Psoas muscle (tissue), 8 donors: ENCODE measurements around the gene CEP63. TPM values are rescaled to one million over a fixed set of nuclear protein-coding genes. Genes with fewer than 3 reads are reported as not detected.

Experiments
- ATAC-seq, 4 donors: fragments of 200-7000 bp; cut with Tn5 transposase; one replicate each; pipeline ENCODE4 v1.9.1; 2020; ENCODE audit warnings: moderate library complexity in 3 of 4, mild to moderate bottlenecking in 2 of 4
- DNase-seq, 2 donors: peaks; one replicate each; pipeline ENCODE4 v3.0.0-alpha.2; 2020
- H3K27ac ChIP-seq: fragments of 200-600 bp; one replicate; pipeline ENCODE4 v1.8.0; 2022
- H3K27me3 ChIP-seq, 3 donors: fragments of 200-600 bp in 1 of 3; one replicate each; pipeline versions ENCODE4 v1.6.1 to v1.8.0; 2013 to 2022; ENCODE audit warnings: low read length in 2 of 3, mild to moderate bottlenecking in 2 of 3, moderate library complexity in 1 of 3; ENCODE audit not compliant: insufficient read depth in 3 of 3
- H3K36me3 ChIP-seq, 2 donors: fragments of 200-600 bp in 1 of 2; one replicate each; pipeline versions ENCODE4 v1.6.1 to v1.8.0; 2013 to 2022; ENCODE audit warnings: low read depth in 1 of 2, mild to moderate bottlenecking in 1 of 2, moderate library complexity in 1 of 2; ENCODE audit not compliant: insufficient read depth in 1 of 2
- H3K4me1 ChIP-seq: fragments of 200-600 bp; one replicate; pipeline ENCODE4 v1.8.0; 2022
- H3K4me3 ChIP-seq: fragments of 200-600 bp; one replicate; pipeline ENCODE4 v1.8.0; 2022; ENCODE audit warnings: mild to moderate bottlenecking
- H3K9me3 ChIP-seq: fragments of 200-600 bp; one replicate; pipeline ENCODE4 v1.8.0; 2022
- WGBS, 3 donors: extraction: QIAGEN DNeasy Blood & Tissue Kit; methylation state at CpG; one replicate each; pipeline versions ENCODE4 v1.1.6 to v1.1.7; 2013; 5-methylcytosine and 5-hydroxymethylcytosine counted together
- intact Hi-C, 2 donors: fragments of 100-400 bp; cut with DNase I; formaldehyde crosslinking; loops; one replicate each; pipeline versions ENCODE4 v1.11.0 to v1.14.2; 2022
- polyA plus RNA-seq, 3 donors: library from polyadenylated mRNA; stranded (reverse); fragments of 200-250 nt; gene quantifications; one replicate each; pipeline ENCODE4 v1.2.3, GENCODE V29; 2013
- total RNA-seq, 4 donors: library from RNA; stranded (reverse); fragmentation: NEBNext Ultra II Directional in 2 of 4; extraction: Animal tissue kit (Norgen Biotek cat#: 25700) in 2 of 4; gene quantifications; one replicate each; pipeline versions ENCODE4 v1.2.1 to v1.2.4, GENCODE V29; 2021 to 2023
- TF ChIP-seq, protein P1 (sequence below): fragments of 200-600 bp; IDR thresholded peaks from one replicate; pipeline ENCODE4 v1.8.0; 2022; ENCODE audit warnings: antibody characterized with exemption
- donor health status: healthy with polysubstance abuse.
- donor health status: DM: no; HTN: no; CAD: no; lungs with moderate emphysema.
- donor health status: Bipolar disorder and iron deficiency.
- donor health status: healthy.
- donor health status: DM: yes; HTN: yes; CAD: no.
- donor health status: DM: no; HTN: no; CAD: no.
- donor health status: DM: no; HTN: no; CAD: no.
- donor health status: DM: yes; HTN: yes; CAD: no.

Gene CEP63
- total and polyA plus RNA-seq, 7 donors: 26.5 to 51.3 (median 30.3) TPM

DNA sequence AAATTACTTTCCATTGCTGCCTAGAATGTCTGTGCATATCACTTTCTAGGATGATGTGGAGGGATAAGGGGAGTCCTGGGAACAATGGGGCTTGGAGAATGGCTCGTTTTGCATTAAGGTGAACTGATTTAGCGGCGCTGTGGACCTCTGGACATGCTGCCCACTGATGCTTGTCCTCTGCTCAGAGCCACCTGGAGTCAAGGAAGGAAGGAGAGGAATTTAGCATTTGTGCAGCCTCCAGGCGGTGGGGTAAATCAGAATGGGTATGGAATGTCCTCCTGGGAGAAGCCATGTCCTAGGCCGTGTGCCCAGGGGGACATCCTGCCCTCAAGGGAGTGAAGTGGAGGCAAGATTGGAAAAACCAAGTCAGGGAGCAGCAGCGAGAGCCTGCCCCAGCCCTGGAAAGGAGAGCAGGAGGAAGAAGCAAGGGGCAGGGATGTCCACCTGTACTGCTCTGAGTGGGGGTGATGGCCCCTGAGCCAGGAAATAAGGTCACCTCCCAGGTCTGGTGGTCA is 127.2 kb downstream of the CEP63 start:
- WGBS, 3 donors: 49 to 67% (median 59%) methylated on average over 6 of the region's 6 CpGs
- ATAC-seq (peak in 2 of 4 donors; percentile 27 to 39), DNase-seq (no peak)
- H3K4me3 ChIP-seq: no peak overlapping the region
- H3K4me1 ChIP-seq: peaks cover 12% of the 10 kb centered on the region
- peaks cover 0 to 23% of the 10 kb centered on the region in 2 donors for H3K36me3 ChIP-seq
- TF ChIP-seq, protein P1, sequence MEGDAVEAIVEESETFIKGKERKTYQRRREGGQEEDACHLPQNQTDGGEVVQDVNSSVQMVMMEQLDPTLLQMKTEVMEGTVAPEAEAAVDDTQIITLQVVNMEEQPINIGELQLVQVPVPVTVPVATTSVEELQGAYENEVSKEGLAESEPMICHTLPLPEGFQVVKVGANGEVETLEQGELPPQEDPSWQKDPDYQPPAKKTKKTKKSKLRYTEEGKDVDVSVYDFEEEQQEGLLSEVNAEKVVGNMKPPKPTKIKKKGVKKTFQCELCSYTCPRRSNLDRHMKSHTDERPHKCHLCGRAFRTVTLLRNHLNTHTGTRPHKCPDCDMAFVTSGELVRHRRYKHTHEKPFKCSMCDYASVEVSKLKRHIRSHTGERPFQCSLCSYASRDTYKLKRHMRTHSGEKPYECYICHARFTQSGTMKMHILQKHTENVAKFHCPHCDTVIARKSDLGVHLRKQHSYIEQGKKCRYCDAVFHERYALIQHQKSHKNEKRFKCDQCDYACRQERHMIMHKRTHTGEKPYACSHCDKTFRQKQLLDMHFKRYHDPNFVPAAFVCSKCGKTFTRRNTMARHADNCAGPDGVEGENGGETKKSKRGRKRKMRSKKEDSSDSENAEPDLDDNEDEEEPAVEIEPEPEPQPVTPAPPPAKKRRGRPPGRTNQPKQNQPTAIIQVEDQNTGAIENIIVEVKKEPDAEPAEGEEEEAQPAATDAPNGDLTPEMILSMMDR: no peak
- no peaks in the 10 kb centered on the region for H3K9me3 ChIP-seq
- no peak overlapping the region for H3K27ac ChIP-seq
- intact Hi-C loops: no loop called here
- H3K27me3 ChIP-seq: no peaks in the 10 kb centered on the region

DNA sequence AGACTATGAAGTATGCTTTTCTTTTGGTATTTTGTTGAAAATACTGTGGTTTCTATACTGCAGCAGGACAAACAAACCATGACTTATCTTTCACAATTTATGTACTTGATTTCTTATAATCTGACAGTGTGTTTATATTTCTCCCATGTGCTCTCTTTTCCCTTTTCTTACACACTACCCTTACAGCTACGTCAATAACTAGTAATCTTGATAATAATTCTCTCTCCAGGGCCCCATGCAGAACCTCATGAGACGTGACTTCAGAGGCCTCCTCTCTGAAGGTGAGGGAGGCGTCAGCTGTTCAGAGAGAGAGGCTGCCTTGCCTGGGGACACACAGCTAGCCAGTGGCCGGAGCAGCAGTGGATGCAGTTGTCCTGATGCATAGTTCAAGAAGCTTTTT is 129.1 kb downstream of the CEP63 start:
- DNase-seq (no peak), ATAC-seq (no peak)
- H3K36me3 ChIP-seq: peaks cover 0 to 40% of the 10 kb centered on the region in 2 donors
- peaks cover 12% of the 10 kb centered on the region for H3K4me1 ChIP-seq
- H3K4me3 ChIP-seq: no peak overlapping the region
- H3K27ac ChIP-seq: no peak overlapping the region
- H3K27me3 ChIP-seq: no peaks in the 10 kb centered on the region
- intact Hi-C loops: no loop called here
- no peaks in the 10 kb centered on the region for H3K9me3 ChIP-seq
- 92 to 93% (median 92%) methylated on average over 4 of the region's 4 CpGs for WGBS, 3 donors
- TF ChIP-seq, protein P1: no peak

DNA sequence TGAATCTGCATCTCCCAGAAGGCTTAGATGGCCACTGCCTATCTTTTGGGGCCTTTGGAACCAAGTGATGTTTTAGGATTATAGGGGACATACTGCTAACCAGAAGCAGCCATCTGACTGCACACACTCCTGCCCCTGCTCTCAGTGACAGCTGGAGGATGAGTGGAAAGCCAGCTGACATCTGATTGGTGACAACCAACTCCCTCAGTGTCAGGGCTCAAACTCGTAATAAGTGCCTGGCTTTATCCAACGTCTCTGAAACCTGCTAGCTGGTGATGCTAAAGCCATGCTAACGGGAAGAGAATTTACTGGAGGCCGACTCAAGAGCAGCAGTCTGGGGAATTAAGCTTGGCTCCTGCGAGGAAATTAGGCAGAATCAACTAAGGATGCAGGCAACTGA is 129.9 kb downstream of the CEP63 start:
- DNase-seq (no peak), ATAC-seq (no peak)
- Histone ChIP-seq H3K36me3 (peaks cover 0 to 40% of the 10 kb centered on the region in 2 donors), H3K4me1 (peaks cover 12% of the 10 kb centered on the region), H3K27me3 (no peaks in the 10 kb centered on the region), H3K4me3 (no peak overlapping the region), H3K27ac (no peak overlapping the region), H3K9me3 (no peaks in the 10 kb centered on the region)
- TF ChIP-seq, protein P1: no peak
- WGBS, 3 donors: 65 to 76% (median 71%) methylated on average over 5 of the region's 5 CpGs
- intact Hi-C loops: no loop called here

DNA sequence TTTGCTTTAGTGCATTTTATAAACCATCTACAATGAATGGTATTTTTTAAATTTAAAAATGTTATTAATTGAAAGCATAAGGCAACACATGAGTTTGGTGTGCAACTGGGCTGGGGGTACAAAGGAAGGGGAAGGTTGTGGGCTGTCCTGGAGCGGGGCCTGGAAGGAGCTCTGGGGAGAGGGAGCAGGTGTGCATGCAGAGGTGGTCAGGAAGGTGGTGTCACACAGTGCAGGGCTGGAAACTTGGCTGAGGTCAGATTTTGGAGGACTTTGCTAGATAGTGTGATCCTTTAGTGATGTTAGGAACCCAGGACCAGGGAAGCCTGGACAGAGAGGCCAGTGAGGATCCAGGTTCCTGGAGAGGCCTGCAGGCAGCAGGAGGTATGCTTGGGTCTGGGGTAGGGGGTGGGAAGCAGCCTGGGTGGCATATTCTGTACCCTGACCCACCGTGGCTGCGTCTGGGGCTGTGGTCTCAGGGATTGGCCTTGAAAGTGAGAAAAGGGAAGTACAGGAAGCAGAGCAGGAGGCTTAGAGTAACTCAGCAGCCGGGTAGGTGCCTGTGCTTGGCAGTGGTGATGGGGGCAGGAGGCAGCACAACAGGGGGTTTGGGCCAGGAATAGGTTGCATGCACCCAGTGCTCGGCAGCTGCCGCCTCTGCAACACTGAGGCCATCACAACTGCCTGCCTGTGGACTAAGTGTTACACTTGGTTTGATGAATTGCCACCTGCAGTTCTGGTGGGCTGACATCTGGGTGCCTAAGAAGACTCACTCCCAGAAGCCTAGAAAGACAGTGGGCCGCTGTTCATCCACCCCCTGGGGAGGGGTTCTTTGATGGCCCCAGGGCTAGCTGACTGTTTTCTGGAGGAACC is 132.0 kb downstream of the CEP63 start:
- WGBS, 3 donors: 67 to 78% (median 73%) methylated on average over 7 of the region's 7 CpGs
- no peak for ATAC-seq

More for the DNA sequence above, 132.0 kb downstream of the CEP63 start:
- no peak for DNase-seq
- Histone ChIP-seq H3K36me3 (peaks cover 0 to 40% of the 10 kb centered on the region in 2 donors), H3K4me3 (no peak overlapping the region), H3K4me1 (peaks cover 9% of the 10 kb centered on the region), H3K27me3 (no peaks in the 10 kb centered on the region), H3K9me3 (no peaks in the 10 kb centered on the region), H3K27ac (no peak overlapping the region)
- intact Hi-C loops: no loop called here
- TF ChIP-seq, protein P1: no peak
